Kidney epithelial cell (primary cell): ENCODE results near the gene GGNBP2. TPM values are rescaled to one million over a fixed set of nuclear protein-coding genes. Genes with fewer than 3 reads are reported as not detected.
A peak's percentile ranks its signal among the peaks of the same experiment; 100 is the strongest.

Experiments used
- DNase-seq: peaks from one replicate; pipeline ENCODE4 v3.0.0-alpha.2; 2010; ENCODE audit warnings: low read depth
- H3K27me3 ChIP-seq: 2 replicates; pipeline ENCODE4 v1.6.0; 2011; ENCODE audit warnings: low read length; ENCODE audit not compliant: control insufficient read depth, insufficient read depth
- H3K36me3 ChIP-seq: 2 replicates; pipeline ENCODE4 v1.5.1; 2011; ENCODE audit warnings: low read length; ENCODE audit not compliant: control insufficient read depth, insufficient read depth
- H3K4me3 ChIP-seq: 2 replicates; pipeline ENCODE4 v1.5.1; 2011; ENCODE audit warnings: low read depth, mild to moderate bottlenecking, control low read depth, low read length
- CTCF ChIP-seq: IDR thresholded peaks from 2 replicates; pipeline ENCODE4 v1.5.1; 2011; ENCODE audit warnings: mild to moderate bottlenecking, moderate library complexity, low read length, control low read depth, inconsistent platforms; ENCODE audit not compliant: insufficient read depth, poor library complexity, severe bottlenecking
- total RNA-seq: library from RNA; depleted of rRNA; stranded (reverse); fragments of >200 nt; gene quantifications from 2 replicates; pipeline ENCODE4 v1.2.3, GENCODE V29; 2015

The GGNBP2 gene
- total RNA-seq = 38.2 and 43.7 TPM in 2 replicates

GRCh38 chr17:36544307-36545076 lies at the start of gene GGNBP2:
Gene GGNBP2 (plus strand): TSS chr17:36544919. CDS start chr17:36545725, 806 bp downstream.
- peak within 1 kb of the TSS; percentile 87 for H3K4me3 ChIP-seq
- TF ChIP-seq CTCF = no peak
- DNase-seq = peak; percentile 62
- H3K27me3 ChIP-seq = no peaks in the 10 kb centered on the region
- no peaks in the 10 kb centered on the region for H3K36me3 ChIP-seq

GRCh38 chr17:36495076-36495578 lies 49.6 kb upstream of the GGNBP2 start:
- no peak for DNase-seq
- Histone ChIP-seq H3K4me3 (no peak overlapping the region), H3K27me3 (no peaks in the 10 kb centered on the region), H3K36me3 (no peaks in the 10 kb centered on the region)
- TF ChIP-seq CTCF = no peak

- H3K36me3 ChIP-seq = no peaks in the 10 kb centered on the region
- H3K27me3 ChIP-seq = no peaks in the 10 kb centered on the region
- TF ChIP-seq CTCF = no peak
- DNase-seq = no peak
- no peak overlapping the region for H3K4me3 ChIP-seq
Measured at GRCh38 chr17:36496018-36496789, 48.5 kb upstream of the GGNBP2 start.

GRCh38 chr17:36498155-36498554 lies 46.6 kb upstream of the GGNBP2 start:
- Histone ChIP-seq H3K4me3 (no peak overlapping the region), H3K27me3 (no peaks in the 10 kb centered on the region), H3K36me3 (no peaks in the 10 kb centered on the region)
- no peak for DNase-seq
- TF ChIP-seq CTCF = no peak

GRCh38 chr17:36498560-36499300 lies 46.0 kb upstream of the GGNBP2 start:
- Histone ChIP-seq H3K27me3 (no peaks in the 10 kb centered on the region), H3K4me3 (no peak overlapping the region), H3K36me3 (no peaks in the 10 kb centered on the region)
- TF ChIP-seq CTCF = no peak
- no peak for DNase-seq
